Fibroblast of pulmonary artery (primary cell): ENCODE measurements around the gene FIZ1.

ENCODE experiments used
- DNase-seq: peaks from one replicate; pipeline ENCODE4 v3.0.0-alpha.2; 2010; ENCODE audit warnings: low read depth
- H3K4me3 ChIP-seq: replicated peaks from 2 replicates; pipeline ENCODE4 v1.5.1; 2011; ENCODE audit warnings: low read depth, mild to moderate bottlenecking, control low read depth, low read length, moderate library complexity
- CTCF ChIP-seq: IDR thresholded peaks from 2 replicates; pipeline ENCODE4 v1.5.1; 2011; ENCODE audit warnings: mild to moderate bottlenecking, control low read depth, low read length, inconsistent platforms; ENCODE audit errors: missing control alignments

FIZ1 gene

GRCh38 chr19:55599468-55599841 lies at the start of gene FIZ1:
TSS of gene FIZ1 (minus strand) at chr19:55599517. CDS start at chr19:55597865, 1,652 bp downstream.
- peak; percentile 99 for DNase-seq
- TF ChIP-seq CTCF, result no peak
- peak within 1 kb of the TSS; percentile 73 for H3K4me3 ChIP-seq

GRCh38 chr19:55648585-55649267 lies 49.4 kb upstream of the FIZ1 start:
- no peak for DNase-seq
- no peak for TF ChIP-seq CTCF
- H3K4me3 ChIP-seq, result peak overlapping the region; percentile 73

- no peak for TF ChIP-seq CTCF
- peak; percentile 76 for DNase-seq
Measured at GRCh38 chr19:55647732-55648584, 48.6 kb upstream of the FIZ1 start, which contains the start of gene CCDC106. TSS of gene CCDC106 (plus strand) at chr19:55648212. CDS start at chr19:55649047, 835 bp downstream.

GRCh38 chr19:55646889-55647731 lies 47.8 kb upstream of the FIZ1 start:
- H3K4me3 ChIP-seq, result peak overlapping the region; percentile 73
- no peak for DNase-seq
- TF ChIP-seq CTCF, result no peak

More at GRCh38 chr19:55647732-55648584, 48.6 kb upstream of the FIZ1 start, which contains the start of gene CCDC106:
- peak within 1 kb of the TSS; percentile 73 for H3K4me3 ChIP-seq

- no peak for DNase-seq
- no peak for TF ChIP-seq CTCF
- H3K4me3 ChIP-seq, result no peak overlapping the region
Measured at GRCh38 chr19:55645512-55645881, 46.2 kb upstream of the FIZ1 start.

- no peak for DNase-seq
- TF ChIP-seq CTCF, result no peak
- H3K4me3 ChIP-seq, result peak overlapping the region; percentile 88
Measured at GRCh38 chr19:55644842-55645511, 45.7 kb upstream of the FIZ1 start.
